ENCODE results near the gene TPRG1L. TPM values are rescaled to one million over a fixed set of nuclear protein-coding genes. Genes with fewer than 3 reads are reported as not detected.

TPRG1L gene
- total and polyA plus RNA-seq, 8 donors, result 16.4 to 33.3 (median 21.8) TPM

GRCh38 chr1:3628445-3628844 is 3.6 kb downstream of the TPRG1L start:
- FAIRE-seq (no peak), ATAC-seq (no peak), DNase-seq (peak in 1 of 6 donors; percentile 15)
- H3K9me3 ChIP-seq, result no peaks in the 10 kb centered on the region
- TF ChIP-seq CTCF (IDR thresholded peaks at IDR 0.05), result no peak
- H3K4me1 ChIP-seq, result peaks cover 0 to 11% (median 9%) of the 10 kb centered on the region in 3 donors
- WGBS, 2 donors, result 85 to 86% methylated on average over 10 of the region's 10 CpGs
- H3K4me3 ChIP-seq, result no peak overlapping the region
- no peak overlapping the region for H3K27ac ChIP-seq
- intact Hi-C loops (cut with DNase I), result loop anchor here in 1 of 3 donors (10.0 kb wide), 1 partner anchor 174 kb away; the partner anchor contains the start of gene ARHGEF16
- H3K36me3 ChIP-seq, result peaks cover 0 to 32% (median 8%) of the 10 kb centered on the region in 3 donors
- no peaks in the 10 kb centered on the region for H3K27me3 ChIP-seq

GRCh38 chr1:3629561-3630160 is 4.8 kb downstream of the TPRG1L start:
- H3K27ac ChIP-seq, result no peak overlapping the region
- peaks cover 0 to 7% (median 5%) of the 10 kb centered on the region in 3 donors for H3K4me1 ChIP-seq
- TF ChIP-seq CTCF (IDR thresholded peaks at IDR 0.05), result no peak
- no peaks in the 10 kb centered on the region for H3K27me3 ChIP-seq
- no peaks in the 10 kb centered on the region for H3K9me3 ChIP-seq
- intact Hi-C loops (cut with DNase I), result loop anchor here in 2 of 3 donors (10.0 kb wide), 2 partner anchors 135 to 175 kb away; partner anchors contain the start of gene ARHGEF16 (in 1 of the 2)
- ATAC-seq, result no peak
- 90 to 92% methylated on average over 15 to 16 of the region's 16 CpGs for whole genome bisulfite sequencing, 2 donors
- no peak overlapping the region for H3K4me3 ChIP-seq
- H3K36me3 ChIP-seq, result peaks cover 0 to 32% (median 8%) of the 10 kb centered on the region in 3 donors
- DNase-seq, result peak in 1 of 6 donors; percentile 30
- FAIRE-seq, result no peak

GRCh38 chr1:3630161-3630611 is 5.4 kb downstream of the TPRG1L start:
- no peak overlapping the region for H3K27ac ChIP-seq
- H3K27me3 ChIP-seq, result no peaks in the 10 kb centered on the region
- WGBS, 2 donors, result 73 to 77% methylated on average over 11 of the region's 11 CpGs
- ATAC-seq (no peak), DNase-seq (peak in 1 of 6 donors; percentile 38), FAIRE-seq (no peak)
- intact Hi-C loops (cut with DNase I), result loop anchor here in 1 of 3 donors (10.0 kb wide), 1 partner anchor 135 kb away; no protein-coding TSS in a partner anchor
- peaks cover 0 to 37% (median 12%) of the 10 kb centered on the region in 3 donors for H3K36me3 ChIP-seq
- peaks cover 0 to 7% (median 5%) of the 10 kb centered on the region in 3 donors for H3K4me1 ChIP-seq
- no peak overlapping the region for H3K4me3 ChIP-seq
- TF ChIP-seq CTCF (IDR thresholded peaks at IDR 0.05), result no peak
- no peaks in the 10 kb centered on the region for H3K9me3 ChIP-seq

GRCh38 chr1:3630914-3631313 is 6.1 kb downstream of the TPRG1L start:
- Histone ChIP-seq H3K4me1 (peaks cover 0 to 2% (median 1%) of the 10 kb centered on the region in 3 donors), H3K36me3 (peaks cover 0 to 38% (median 13%) of the 10 kb centered on the region in 3 donors), H3K9me3 (no peaks in the 10 kb centered on the region), H3K4me3 (no peak overlapping the region), H3K27me3 (no peaks in the 10 kb centered on the region), H3K27ac (no peak overlapping the region)
- DNase-seq (no peak), ATAC-seq (no peak), FAIRE-seq (no peak)
- intact Hi-C loops (cut with DNase I), result loop anchor here in 1 of 3 donors (10.0 kb wide), 1 partner anchor 136 kb away; no protein-coding TSS in a partner anchor
- TF ChIP-seq CTCF (IDR thresholded peaks at IDR 0.05), result no peak
- 77 to 84% methylated on average over 9 of the region's 9 CpGs for WGBS, 2 donors
